Measurements from ENCODE around the gene VBP1. TPM values are rescaled to one million over a fixed set of nuclear protein-coding genes. Genes with fewer than 3 reads are reported as not detected.
"Not testable (repeated sequence)": the region's sequence is repeated elsewhere in the genome, so short reads cannot be mapped to it uniquely, and the experiment has no call there.

Gene VBP1
- total RNA-seq, 1 donor, result 80.8 TPM

- no peak overlapping the region for H3K4me3 ChIP-seq (ENCODE audit: low read depth, low read length)
- no peak for TF ChIP-seq CTCF (IDR thresholded peaks at IDR 0.05; ENCODE audit: insufficient read depth, low read length)
- no peak for DNase-seq (ENCODE audit: low read depth)
These were observed 46.9 kb downstream of the VBP1 start for GRCh38 chrX:155262970-155263754.

GRCh38 chrX:155263854-155264628 is 47.8 kb downstream of the VBP1 start, which contains the start of gene RAB39B:
TSS of gene RAB39B (minus strand) at chrX:155264491. CDS start at chrX:155264288, 203 bp downstream.
- no peak for TF ChIP-seq CTCF (IDR thresholded peaks at IDR 0.05; ENCODE audit: insufficient read depth, low read length)
- DNase-seq (ENCODE audit: low read depth), result peak; percentile 71
- peak within 1 kb of the TSS; percentile 68 for H3K4me3 ChIP-seq (ENCODE audit: low read depth, low read length)

- H3K4me3 ChIP-seq (ENCODE audit: low read depth, low read length), result no peak overlapping the region
- TF ChIP-seq CTCF (IDR thresholded peaks at IDR 0.05; ENCODE audit: insufficient read depth, low read length), result no peak
- no peak for DNase-seq (ENCODE audit: low read depth)
These were observed 50.2 kb downstream of the VBP1 start for GRCh38 chrX:155266439-155266838.

- not testable (repeated sequence) for H3K4me3 ChIP-seq (ENCODE audit: low read depth, low read length); DNase-seq (ENCODE audit: low read depth)
These were observed 51.7 kb downstream of the VBP1 start for GRCh38 chrX:155267995-155268394.

GRCh38 chrX:155270969-155271368 is 54.7 kb downstream of the VBP1 start:
- H3K4me3 ChIP-seq (ENCODE audit: low read depth, low read length), result no peak overlapping the region
- no peak for DNase-seq (ENCODE audit: low read depth)
- TF ChIP-seq CTCF (IDR thresholded peaks at IDR 0.05; ENCODE audit: insufficient read depth, low read length), result no peak

- DNase-seq (ENCODE audit: low read depth), result no peak
These were observed 63.6 kb downstream of the VBP1 start for GRCh38 chrX:155279873-155280272.

More at GRCh38 chrX:155279873-155280272, 63.6 kb downstream of the VBP1 start:
- no peak for TF ChIP-seq CTCF (IDR thresholded peaks at IDR 0.05; ENCODE audit: insufficient read depth, low read length)
- no peak overlapping the region for H3K4me3 ChIP-seq (ENCODE audit: low read depth, low read length)

Other genes with a start within 250 kb of the VBP1 start
- gene F8, start 193.7 kb upstream of the VBP1 start, total RNA-seq (ENCODE audit: low replicate concordance), result 6.4 and 7.8 TPM in 2 replicates
- 61.5 and 143 TPM in 2 replicates for gene FUNDC2, start 189.6 kb upstream of the VBP1 start, total RNA-seq (ENCODE audit: low replicate concordance)
- 15.0 and 15.3 TPM in 2 replicates for gene CMC4, start 145.3 kb upstream of the VBP1 start, total RNA-seq (ENCODE audit: low replicate concordance)
- gene MTCP1, start 145.3 kb upstream of the VBP1 start, total RNA-seq (ENCODE audit: low replicate concordance), result 1.6 TPM in 2 replicates
- 8.5 and 17.4 TPM in 2 replicates for gene BRCC3, start 145.0 kb upstream of the VBP1 start, total RNA-seq (ENCODE audit: low replicate concordance)
- 1.6 and 2.7 TPM in 2 replicates for gene RAB39B, start 48.0 kb downstream of the VBP1 start, total RNA-seq (ENCODE audit: low replicate concordance)
- gene CLIC2, start 118.2 kb downstream of the VBP1 start, total RNA-seq (ENCODE audit: low replicate concordance), result 12.6 and 104 TPM in 2 replicates
- not detected in 2 replicates for gene F8A2, start 165.6 kb downstream of the VBP1 start, total RNA-seq (ENCODE audit: low replicate concordance)
- gene F8A3, start 242.2 kb downstream of the VBP1 start, total RNA-seq (ENCODE audit: low replicate concordance), result 0.72 and 0.82 TPM in 2 replicates

Data from fibroblast of the aortic adventitia (primary cell).